ENCODE results near the gene KRTAP5-2. TPM values are rescaled to one million over a fixed set of nuclear protein-coding genes. Genes with fewer than 3 reads are reported as not detected.

Gene KRTAP5-2
- total RNA-seq, 1 donor from 2014 or later: not detected

DNA sequence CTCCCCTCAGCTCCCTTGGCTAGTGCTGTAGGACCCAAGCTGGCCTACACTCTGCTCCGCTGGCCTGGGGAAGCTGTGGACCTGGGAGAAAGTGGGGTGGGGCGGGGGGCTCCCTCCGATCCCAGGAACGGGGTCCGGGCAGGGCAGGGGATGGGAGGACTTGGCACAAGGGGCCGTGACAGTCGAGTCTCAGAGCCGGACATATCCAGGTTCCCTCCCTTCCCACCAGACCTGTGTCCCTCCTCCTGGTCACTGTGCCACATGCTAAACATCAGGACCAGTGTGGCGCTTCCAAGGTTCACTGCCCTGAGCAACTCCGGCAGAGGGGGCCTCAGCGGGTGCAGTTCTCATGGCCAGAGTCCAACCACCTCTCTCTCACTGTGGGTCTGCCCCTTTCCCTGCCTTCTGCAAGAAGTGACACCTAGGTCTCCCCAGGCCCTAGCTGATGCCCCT lies 28.1 kb downstream of the KRTAP5-2 start:
- no peak for TF ChIP-seq CTCF (IDR thresholded peaks at IDR 0.05; ENCODE audit: insufficient read depth, low read length, poor library complexity, severe bottlenecking)
- Histone ChIP-seq H3K4me3 (ENCODE audit: low read depth, low read length) (no peak overlapping the region), H3K36me3 (ENCODE audit: control insufficient read depth, insufficient read depth, low read length) (no peaks in the 10 kb centered on the region), H3K27me3 (ENCODE audit: control insufficient read depth, insufficient read depth, low read length) (peaks cover 3% of the 10 kb centered on the region)
- DNase-seq (ENCODE audit: low read depth): no peak

DNA sequence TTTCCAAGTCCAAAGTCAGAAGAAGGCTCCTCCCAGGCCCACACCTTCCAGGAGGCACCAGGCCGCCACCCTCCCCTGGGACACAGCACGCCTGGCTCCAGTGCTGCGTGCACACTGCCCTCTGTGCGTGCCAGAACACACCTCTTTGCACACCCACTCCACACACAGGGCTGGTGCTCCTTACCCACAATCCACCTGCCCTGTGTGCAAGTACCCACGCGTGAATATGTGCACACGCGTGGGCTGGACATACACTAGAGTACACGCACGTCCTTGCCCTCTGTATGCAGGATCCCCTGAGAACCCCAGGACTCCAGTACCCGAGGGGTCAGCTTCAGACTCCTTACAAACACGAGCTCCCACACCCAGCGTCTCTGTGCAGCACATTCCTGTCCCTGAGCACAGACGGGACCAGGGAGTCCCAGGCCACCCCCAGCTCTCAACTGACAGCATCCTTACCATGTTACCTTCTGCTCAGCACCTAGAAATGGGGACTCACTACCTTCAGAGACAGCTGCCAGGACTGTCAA lies 28.8 kb downstream of the KRTAP5-2 start:
- no peak for TF ChIP-seq CTCF (IDR thresholded peaks at IDR 0.05; ENCODE audit: insufficient read depth, low read length, poor library complexity, severe bottlenecking)
- no peaks in the 10 kb centered on the region for H3K36me3 ChIP-seq (ENCODE audit: control insufficient read depth, insufficient read depth, low read length)
- H3K4me3 ChIP-seq (ENCODE audit: low read depth, low read length): no peak overlapping the region
- DNase-seq (ENCODE audit: low read depth): no peak
- peaks cover 3% of the 10 kb centered on the region for H3K27me3 ChIP-seq (ENCODE audit: control insufficient read depth, insufficient read depth, low read length)

- H3K4me3 ChIP-seq (ENCODE audit: low read depth, low read length): no peak overlapping the region
- peaks cover 3% of the 10 kb centered on the region for H3K27me3 ChIP-seq (ENCODE audit: control insufficient read depth, insufficient read depth, low read length)
- H3K36me3 ChIP-seq (ENCODE audit: control insufficient read depth, insufficient read depth, low read length): no peaks in the 10 kb centered on the region
- DNase-seq (ENCODE audit: low read depth): no peak
- no peak for TF ChIP-seq CTCF (IDR thresholded peaks at IDR 0.05; ENCODE audit: insufficient read depth, low read length, poor library complexity, severe bottlenecking)
Observed at GRCh38 chr11:1568441-1568911, 29.6 kb downstream of the KRTAP5-2 start.

GRCh38 chr11:1567721-1568100 lies 30.4 kb downstream of the KRTAP5-2 start:
- Histone ChIP-seq H3K4me3 (ENCODE audit: low read depth, low read length) (no peak overlapping the region), H3K27me3 (ENCODE audit: control insufficient read depth, insufficient read depth, low read length) (peaks cover 1% of the 10 kb centered on the region), H3K36me3 (ENCODE audit: control insufficient read depth, insufficient read depth, low read length) (no peaks in the 10 kb centered on the region)
- no peak for TF ChIP-seq CTCF (IDR thresholded peaks at IDR 0.05; ENCODE audit: insufficient read depth, low read length, poor library complexity, severe bottlenecking)
- DNase-seq (ENCODE audit: low read depth): no peak

GRCh38 chr11:1567052-1567720 lies 30.9 kb downstream of the KRTAP5-2 start:
- DNase-seq (ENCODE audit: low read depth): no peak
- TF ChIP-seq CTCF (IDR thresholded peaks at IDR 0.05; ENCODE audit: insufficient read depth, low read length, poor library complexity, severe bottlenecking): no peak
- Histone ChIP-seq H3K36me3 (ENCODE audit: control insufficient read depth, insufficient read depth, low read length) (no peaks in the 10 kb centered on the region), H3K27me3 (ENCODE audit: control insufficient read depth, insufficient read depth, low read length) (no peaks in the 10 kb centered on the region), H3K4me3 (ENCODE audit: low read depth, low read length) (no peak overlapping the region)

Measured in kidney epithelial cell (primary cell).